Measurements from ENCODE around the gene KRT39.

Gene KRT39

GRCh38 chr17:40909755-40910154 lies 57.0 kb downstream of the KRT39 start:
- DNase-seq (ENCODE audit: low read depth, low spot score) = peak; percentile 87
- peak overlapping the region; percentile 98 for H3K27ac ChIP-seq

- peak overlapping the region; percentile 98 for H3K27ac ChIP-seq
- peak; percentile 90 for DNase-seq (ENCODE audit: low read depth, low spot score)
Measured at GRCh38 chr17:40909351-40909750, 57.4 kb downstream of the KRT39 start.

Measured in epithelial cell of prostate (primary cell).